ENCODE data around the gene CAPN8.

Gene CAPN8

DNA sequence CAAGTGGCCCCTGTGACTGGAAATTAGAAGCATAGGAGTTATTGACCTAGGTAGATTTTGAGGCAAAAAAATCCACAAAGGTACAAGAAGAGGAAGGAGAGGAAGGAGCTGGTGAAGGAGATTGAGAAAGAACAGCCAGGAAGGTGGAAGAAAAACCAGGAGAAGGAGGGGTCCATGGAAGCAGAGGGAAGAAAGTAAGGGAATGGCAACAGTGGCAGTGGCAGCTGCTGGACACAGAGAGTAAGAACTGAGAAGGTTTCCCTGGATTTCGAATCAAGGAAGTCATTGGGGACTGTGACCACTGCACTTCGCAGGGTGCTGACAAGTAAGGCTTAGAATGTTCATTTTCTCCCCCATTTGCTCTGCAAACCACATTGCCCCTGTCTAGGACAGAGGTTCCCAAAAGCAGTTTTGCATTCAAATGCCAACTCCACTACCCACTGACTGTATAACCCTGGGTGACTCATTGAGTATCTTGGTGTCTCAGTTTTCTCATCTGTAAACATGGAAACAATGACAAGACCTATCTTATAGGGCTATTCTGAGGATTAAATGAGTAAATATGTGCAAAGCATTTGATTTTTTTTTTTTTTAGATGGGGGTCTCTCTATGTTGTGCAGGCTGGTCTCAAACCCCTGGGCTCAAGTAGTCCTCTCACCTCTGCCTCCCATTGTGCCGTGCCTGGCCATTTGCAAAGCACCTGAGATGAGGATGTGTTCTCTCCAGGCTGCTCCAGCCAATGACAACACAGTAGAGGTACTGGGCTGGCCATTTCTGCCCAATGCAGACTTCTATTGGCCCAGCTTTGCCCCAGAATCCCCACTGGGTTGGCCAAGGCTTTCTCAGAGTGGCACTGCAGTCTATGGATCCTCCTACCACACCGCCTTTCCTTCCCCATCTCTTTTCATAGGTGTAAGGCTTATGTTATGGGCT is 37.5 kb upstream of the CAPN8 start:
- no peak for DNase-seq (ENCODE audit: low read depth)

DNA sequence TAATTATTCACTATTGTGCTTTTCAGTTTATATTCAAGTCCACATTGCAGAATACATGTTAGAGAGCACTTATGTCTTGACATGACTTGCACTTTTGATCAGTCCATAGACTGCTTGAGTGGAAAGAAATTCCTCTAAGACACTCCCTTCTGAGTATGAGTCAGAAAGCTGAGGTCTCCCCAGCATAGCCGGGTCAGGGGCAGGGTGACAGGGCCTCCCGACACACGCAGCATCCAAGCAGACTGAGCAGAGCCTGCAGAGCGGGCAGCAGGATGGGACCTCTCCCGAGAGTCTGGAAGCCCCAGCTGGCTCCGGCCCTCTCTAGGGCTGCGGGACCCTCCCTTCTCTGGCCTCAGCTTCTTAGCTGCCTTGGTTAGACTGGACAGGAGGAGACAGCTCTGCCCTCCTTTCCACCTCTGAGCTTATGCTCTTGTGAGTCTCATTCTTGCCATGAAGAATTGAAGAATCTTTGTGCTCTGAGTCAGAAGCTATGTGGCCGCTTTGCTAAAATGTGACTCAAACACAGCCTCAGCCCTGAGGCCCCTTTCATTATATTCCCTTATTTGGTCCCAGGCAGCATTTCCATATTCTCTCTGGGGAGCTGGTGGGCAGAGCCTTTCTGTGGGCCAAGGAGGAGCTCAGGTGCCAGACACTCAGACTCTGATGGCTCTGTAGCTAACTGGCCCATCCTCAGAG is 35.6 kb upstream of the CAPN8 start:
- no peak for DNase-seq (ENCODE audit: low read depth)

GRCh38 chr1:223700388-223700918 is 35.0 kb upstream of the CAPN8 start:
- DNase-seq (ENCODE audit: low read depth): no peak

DNA sequence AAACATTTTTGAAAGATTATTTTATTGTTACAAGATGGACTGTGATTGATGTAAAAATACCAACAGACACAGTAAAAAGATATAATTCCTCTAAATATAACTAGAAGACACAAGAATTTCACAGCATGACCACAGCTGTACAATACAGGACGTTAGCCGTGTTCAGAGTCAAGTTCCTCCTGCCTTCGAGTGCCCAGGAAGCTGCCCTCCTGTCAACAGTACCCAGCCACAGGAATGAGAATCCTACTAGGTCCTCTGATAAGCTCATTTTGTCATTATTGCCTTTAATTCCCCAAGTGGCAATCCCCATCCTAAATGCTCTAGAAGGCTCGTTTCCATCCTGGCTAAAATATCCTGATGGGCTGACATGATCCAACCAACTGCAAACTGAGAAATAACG is 30.4 kb upstream of the CAPN8 start:
- DNase-seq (ENCODE audit: low read depth): no peak

DNA sequence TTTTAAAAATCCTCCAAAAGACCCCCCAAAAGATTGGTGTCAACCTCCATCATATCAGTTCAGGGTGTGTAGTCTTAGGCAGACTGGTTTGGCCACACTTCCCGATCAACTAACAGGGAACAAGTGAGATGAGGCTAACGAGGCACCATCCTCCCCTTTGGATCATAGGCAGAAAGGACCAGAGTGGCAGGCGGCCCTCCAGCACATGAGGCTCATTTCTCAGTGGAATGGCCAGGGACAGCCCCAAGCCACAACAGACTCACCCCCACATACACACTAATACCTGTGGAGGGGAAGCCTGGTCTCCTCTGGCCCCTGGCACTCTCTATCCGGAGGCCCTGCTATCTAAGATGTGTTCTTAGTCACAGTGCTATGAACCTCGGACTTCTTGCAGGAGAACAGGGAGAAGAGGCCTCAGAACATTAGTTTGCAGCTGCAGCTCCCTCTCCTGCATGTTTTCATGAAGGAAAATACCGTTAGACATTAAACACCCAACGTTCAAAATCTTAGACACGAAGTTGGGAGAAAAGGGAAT is 29.6 kb upstream of the CAPN8 start:
- DNase-seq (ENCODE audit: low read depth): no peak

DNA sequence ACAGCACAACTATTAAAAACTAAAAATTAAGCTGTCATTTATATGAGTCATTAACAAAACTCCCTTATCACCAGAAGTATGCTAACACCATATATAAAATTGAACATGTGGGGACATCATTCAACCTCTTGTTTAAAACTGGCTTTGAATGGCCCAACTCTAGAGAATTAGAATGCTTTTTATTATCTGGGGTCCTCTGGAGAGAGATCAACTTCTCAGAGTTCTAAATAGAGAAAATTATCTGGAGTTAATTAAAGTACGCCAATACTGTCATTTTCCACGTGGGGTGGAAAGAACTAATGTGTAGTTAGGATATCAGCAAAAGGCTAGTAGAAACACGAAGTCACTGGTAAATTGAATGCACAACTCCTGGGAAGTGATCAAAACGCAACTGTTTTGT is 25.6 kb upstream of the CAPN8 start:
- no peak for DNase-seq (ENCODE audit: low read depth)

GRCh38 chr1:223684488-223684792 is 18.9 kb upstream of the CAPN8 start:
- DNase-seq (ENCODE audit: low read depth): no peak

DNA sequence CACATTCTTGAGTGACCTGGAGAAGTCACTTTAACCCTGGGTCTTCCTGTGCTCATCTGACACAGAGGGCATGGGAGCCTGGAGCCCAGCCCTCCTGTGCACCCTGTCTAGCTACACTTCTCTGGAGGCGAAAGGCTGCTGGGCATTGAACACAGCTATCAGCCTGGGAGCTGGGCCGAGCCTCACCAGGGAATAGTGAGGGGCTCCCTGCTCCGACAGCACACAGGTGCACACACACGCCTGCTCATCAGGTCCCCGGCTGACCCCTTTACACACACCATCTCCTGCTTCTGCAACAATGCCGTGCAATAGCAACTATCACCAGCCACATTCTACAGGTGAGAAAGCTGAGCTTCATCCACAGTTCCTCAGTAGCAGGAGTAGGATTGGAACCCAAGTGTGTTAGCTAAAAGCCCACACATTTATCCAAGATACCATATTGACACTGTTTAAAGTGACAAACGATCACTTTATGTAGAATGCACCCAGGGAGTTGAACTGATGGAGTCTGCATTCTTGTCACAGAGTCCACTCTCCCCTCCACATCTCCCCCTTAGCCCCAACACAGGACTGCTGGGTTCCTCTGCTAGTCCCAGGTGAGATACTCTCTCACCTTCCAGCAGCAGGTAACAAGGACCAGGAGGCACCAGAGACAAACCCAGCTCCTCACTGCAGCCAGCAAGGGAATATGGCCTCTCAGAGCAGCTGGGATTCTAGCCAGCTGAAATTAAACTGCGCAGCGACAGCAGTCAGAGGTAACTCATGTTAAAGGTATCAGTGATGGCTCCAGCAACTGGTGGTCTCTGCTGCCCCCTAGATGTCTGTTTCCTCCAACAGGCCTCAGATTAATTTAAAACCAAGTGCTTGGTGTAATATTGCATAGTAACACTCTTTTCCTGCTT is 18.3 kb upstream of the CAPN8 start:
- DNase-seq (ENCODE audit: low read depth): no peak

- DNase-seq (ENCODE audit: low read depth): no peak
These were observed 17.0 kb upstream of the CAPN8 start for GRCh38 chr1:223682502-223682901.

GRCh38 chr1:223680188-223680587 is 14.7 kb upstream of the CAPN8 start:
- DNase-seq (ENCODE audit: low read depth): no peak

- no peak for DNase-seq (ENCODE audit: low read depth)
These were observed 13.3 kb upstream of the CAPN8 start for GRCh38 chr1:223678841-223679240.

DNA sequence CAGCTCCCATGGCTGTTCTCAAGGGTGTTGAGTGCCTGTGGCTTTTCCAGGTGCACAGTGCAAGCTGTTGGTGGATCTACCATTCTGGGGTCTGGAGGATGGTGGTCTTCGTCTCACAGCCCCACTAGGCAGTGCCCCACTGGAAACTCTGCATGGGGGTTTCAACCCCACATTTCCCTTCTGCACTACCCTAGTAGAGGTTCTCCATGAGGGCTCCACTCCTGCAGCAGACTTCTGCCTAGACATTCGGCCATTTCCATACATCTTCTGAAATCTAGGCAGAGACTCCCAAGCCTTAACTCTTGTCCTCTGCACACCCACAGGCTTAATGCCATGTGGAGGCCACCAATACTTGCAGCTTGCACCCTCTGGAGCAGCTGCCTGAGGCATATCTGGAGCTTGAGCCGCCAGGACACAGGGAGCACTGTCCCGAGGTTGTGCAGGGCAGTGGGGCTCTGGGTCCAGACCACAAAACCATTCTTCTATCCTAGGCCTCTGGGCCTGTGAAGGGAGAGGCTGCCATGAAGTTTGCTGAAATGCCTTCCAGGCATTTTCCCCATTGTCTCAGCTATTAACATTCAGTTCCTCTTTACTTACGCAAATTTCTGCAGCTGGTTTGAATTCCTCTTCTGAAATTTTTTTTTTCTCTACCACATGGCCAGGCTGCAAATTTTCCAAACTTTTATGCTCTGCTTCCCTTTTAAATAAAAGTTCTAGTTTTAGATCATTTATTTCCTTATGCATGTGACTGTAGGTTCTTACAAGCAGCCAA is 8.8 kb upstream of the CAPN8 start:
- DNase-seq (ENCODE audit: low read depth): no peak

GRCh38 chr1:223670458-223671159 is 5.1 kb upstream of the CAPN8 start:
- no peak for DNase-seq (ENCODE audit: low read depth)

DNA sequence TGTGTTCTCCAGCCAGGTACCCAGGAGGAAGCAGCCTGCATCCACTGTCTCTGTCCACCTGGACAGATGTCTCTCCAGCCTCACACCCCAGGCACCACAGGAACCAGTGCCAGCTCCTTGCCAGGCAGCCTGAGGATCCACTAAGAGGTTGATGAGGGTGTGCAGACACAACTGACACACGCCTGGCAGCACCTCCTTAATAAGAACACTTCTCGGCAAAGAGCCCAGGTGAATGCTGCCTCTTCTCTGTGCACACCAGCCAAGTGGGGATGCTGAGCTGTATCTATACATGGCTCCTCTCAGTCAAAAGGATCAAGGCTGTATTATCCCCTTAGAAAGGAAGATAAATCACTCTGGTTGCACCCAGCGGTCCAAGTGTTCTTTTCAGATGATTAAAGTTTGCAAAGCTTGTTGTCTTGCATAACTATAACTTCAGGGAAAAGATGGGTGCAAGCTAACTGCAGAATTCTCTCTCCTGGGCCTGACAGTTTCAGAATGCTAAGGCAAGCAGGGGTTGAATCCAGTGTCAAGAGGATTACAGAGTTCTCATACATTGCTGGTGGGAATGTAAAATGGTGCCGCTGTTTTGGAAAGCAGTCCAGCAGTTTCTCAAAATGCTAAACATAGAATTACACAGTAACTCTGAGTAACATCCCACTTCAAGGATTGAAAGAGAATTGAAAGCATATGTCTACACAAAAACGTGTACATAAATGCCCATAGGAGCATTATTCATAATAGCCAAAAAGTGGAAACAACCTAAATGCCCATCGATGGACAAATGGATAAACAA is 3.7 kb upstream of the CAPN8 start:
- no peak for DNase-seq (ENCODE audit: low read depth)

DNA sequence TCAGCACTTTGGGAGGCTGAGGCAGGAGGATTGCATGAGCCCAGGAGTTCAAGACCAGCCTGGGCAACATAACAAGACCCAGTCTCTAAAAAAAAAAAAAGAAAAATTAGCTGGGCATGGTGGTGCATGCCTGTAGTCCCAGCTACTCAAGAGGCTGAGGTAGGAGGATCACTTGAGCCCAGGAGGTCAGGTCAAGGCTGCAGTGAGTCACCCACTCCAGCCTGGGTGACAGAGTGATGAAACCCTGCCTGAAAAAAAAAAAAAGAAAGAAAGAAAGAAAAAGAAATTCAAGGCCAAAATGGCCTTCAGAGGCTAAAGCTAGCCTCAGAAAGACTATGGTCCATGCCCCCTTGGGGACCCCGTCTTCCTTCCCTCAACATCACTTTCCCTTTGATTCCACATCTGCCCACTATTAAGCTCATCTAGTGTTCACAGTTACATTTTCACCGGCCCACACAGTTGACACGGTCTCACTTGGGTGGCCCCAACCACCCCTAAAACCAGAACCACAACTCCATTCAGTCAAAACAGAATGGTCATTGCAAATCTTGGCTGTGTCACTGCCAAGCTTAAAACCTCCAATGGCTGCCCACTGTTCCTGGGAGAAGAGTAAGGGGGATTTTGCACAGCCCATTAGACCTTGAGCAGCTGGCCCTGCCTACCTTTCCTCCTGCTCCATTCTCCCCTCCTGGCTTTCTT is 2.1 kb upstream of the CAPN8 start:
- no peak for DNase-seq (ENCODE audit: low read depth)

DNA sequence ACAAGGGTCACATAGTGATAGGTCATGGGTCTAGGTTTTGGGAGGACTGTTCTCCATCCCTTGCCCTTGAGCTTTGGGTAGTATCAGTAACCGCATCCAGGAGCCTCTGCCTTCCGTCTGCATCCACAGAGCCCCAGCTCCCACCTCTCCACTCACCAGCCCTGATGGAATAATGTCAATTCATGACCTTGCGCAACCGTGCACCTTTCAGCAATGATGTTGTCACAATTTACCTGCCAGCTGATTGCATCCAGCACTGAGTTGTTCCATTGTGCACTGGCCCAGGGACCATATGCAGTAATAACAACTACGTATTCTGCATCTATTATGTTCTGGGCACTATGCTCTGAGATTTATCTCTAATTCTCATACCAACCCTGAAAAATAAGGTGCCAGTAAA is 1.4 kb downstream of the CAPN8 start:
- no peak for DNase-seq (ENCODE audit: low read depth)

DNA sequence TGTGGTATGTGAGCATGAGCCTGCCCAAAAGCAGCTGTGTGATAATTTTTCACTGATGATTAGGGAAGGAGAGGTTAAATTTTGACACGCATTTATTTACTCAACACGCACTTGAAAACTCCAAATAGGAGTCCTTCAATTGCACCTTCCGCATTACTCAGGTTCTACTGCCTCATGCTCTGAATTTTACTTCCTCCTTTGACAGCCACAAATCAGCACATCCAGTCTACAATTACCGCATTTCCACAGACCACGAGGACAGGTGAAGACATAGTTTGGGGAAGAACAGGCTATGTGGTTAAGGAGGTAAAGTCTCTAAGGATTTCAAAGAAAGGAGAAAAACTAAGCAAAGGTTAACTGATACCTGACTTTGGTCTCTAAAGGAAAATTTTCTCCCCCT is 2.6 kb downstream of the CAPN8 start:
- no peak for DNase-seq (ENCODE audit: low read depth)

GRCh38 chr1:223659711-223660110 is 5.8 kb downstream of the CAPN8 start:
- DNase-seq (ENCODE audit: low read depth): no peak

DNA sequence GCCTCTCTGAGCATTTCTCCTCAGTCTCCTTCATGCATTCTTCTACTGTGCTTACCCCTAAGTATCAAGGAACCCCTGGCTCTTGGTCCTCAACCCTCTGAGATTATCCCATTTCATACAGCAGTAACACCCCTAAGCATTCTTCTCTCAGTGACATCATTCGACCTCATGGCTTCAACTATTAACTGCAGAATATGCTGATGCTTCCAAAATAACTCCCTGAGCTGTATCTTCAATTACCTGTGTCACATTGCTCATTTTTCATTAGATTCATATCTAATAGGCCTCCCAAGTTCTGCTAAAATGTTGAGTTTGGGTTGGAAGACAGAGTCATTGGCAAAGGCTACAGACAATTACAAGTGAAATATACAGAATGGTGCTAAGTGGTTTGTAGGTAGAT is 7.5 kb downstream of the CAPN8 start:
- no peak for DNase-seq (ENCODE audit: low read depth)
